SK-N-SH treated with all-trans-retinoic acid at 6 μM for 48 hours (cell line): Measurements from ENCODE around the gene VSX2.

Source experiments
- ATAC-seq: fragments of 200-7000 bp; cut with Tn5 transposase; 3 replicates; pipeline ENCODE4 v1.9.1; 2020; ENCODE audit warnings: mild to moderate bottlenecking, moderate library complexity
- ARNTL ChIP-seq: fragments of 450-650 bp; formaldehyde crosslinking; IDR thresholded peaks from 2 replicates; pipeline ENCODE4 v1.5.0; 2020; ENCODE audit warnings: low read depth, mild to moderate bottlenecking, moderate library complexity, borderline replicate concordance
- BACH2 ChIP-seq: fragments of 250-450 bp; sonication (Bioruptor Pico); IDR thresholded peaks from 2 replicates; pipeline ENCODE4 v1.9.0; 2021; ENCODE audit warnings: mild to moderate bottlenecking, borderline replicate concordance
- CSDC2 ChIP-seq: fragments of 250-450 bp; sonication (Bioruptor Pico); IDR thresholded peaks from 2 replicates; pipeline ENCODE4 v1.5.0; 2020; ENCODE audit warnings: mild to moderate bottlenecking, moderate library complexity
- CSRNP3 ChIP-seq: fragments of 250-450 bp; sonication (Bioruptor Pico); IDR thresholded peaks from 2 replicates; pipeline ENCODE4 v1.5.1; 2021; ENCODE audit warnings: mild to moderate bottlenecking, moderate library complexity
- ESRRG ChIP-seq: fragments of 250-450 bp; sonication (Bioruptor Pico); IDR thresholded peaks from 2 replicates; pipeline ENCODE4 v1.6.1; 2021; ENCODE audit warnings: mild to moderate bottlenecking
- GLIS3 ChIP-seq: fragments of 250-450 bp; sonication (Bioruptor Pico); IDR thresholded peaks from 2 replicates; pipeline ENCODE4 v1.5.0; 2020; ENCODE audit warnings: mild to moderate bottlenecking, moderate library complexity
- ISL1 ChIP-seq: fragments of 250-450 bp; sonication (Bioruptor Pico); IDR thresholded peaks from 2 replicates; pipeline ENCODE4 v2.1.2; 2022; ENCODE audit warnings: mild to moderate bottlenecking, moderate library complexity
- OSR1 ChIP-seq: fragments of 250-450 bp; sonication (Bioruptor Pico); IDR thresholded peaks from 2 replicates; pipeline ENCODE4 v1.8.0; 2022; ENCODE audit warnings: moderate library complexity, mild to moderate bottlenecking, inconsistent platforms
- PPARA ChIP-seq: fragments of 250-450 bp; sonication (Bioruptor Pico); IDR thresholded peaks from 2 replicates; pipeline ENCODE4 v1.5.0; 2020; ENCODE audit warnings: mild to moderate bottlenecking, borderline replicate concordance
- RARB ChIP-seq: fragments of 250-450 bp; sonication (Bioruptor Pico); IDR thresholded peaks from 2 replicates; pipeline ENCODE4 v1.8.0; 2021; ENCODE audit warnings: mild to moderate bottlenecking, moderate library complexity
- SNAI2 ChIP-seq: fragments of 250-450 bp; sonication (Bioruptor Pico); IDR thresholded peaks from 2 replicates; pipeline ENCODE4 v1.5.0; 2020; ENCODE audit warnings: mild to moderate bottlenecking, moderate library complexity
- TCF4 ChIP-seq: fragments of 250-450 bp; sonication (Bioruptor Pico); IDR thresholded peaks from 2 replicates; pipeline ENCODE4 v1.8.0; 2021; ENCODE audit warnings: mild to moderate bottlenecking, moderate library complexity, borderline replicate concordance
- TOX ChIP-seq: fragments of 250-450 bp; sonication (Bioruptor Pico); IDR thresholded peaks from 2 replicates; pipeline ENCODE4 v1.8.0; 2021; ENCODE audit warnings: mild to moderate bottlenecking, moderate library complexity, borderline replicate concordance
- TSHZ2 ChIP-seq: fragments of 250-450 bp; sonication (Bioruptor Pico); IDR thresholded peaks from 2 replicates; pipeline ENCODE4 v1.5.0; 2020; ENCODE audit warnings: mild to moderate bottlenecking, moderate library complexity
- ZC3H10 ChIP-seq: fragments of 250-450 bp; sonication (Bioruptor Pico); IDR thresholded peaks from 2 replicates; pipeline ENCODE4 v1.5.1; 2021; ENCODE audit warnings: mild to moderate bottlenecking, moderate library complexity
- ZNF70 ChIP-seq: fragments of 450-650 bp; formaldehyde crosslinking; IDR thresholded peaks from 2 replicates; pipeline ENCODE4 v1.5.0; 2020; ENCODE audit warnings: mild to moderate bottlenecking, moderate library complexity
- ZNF8 ChIP-seq: fragments of 450-650 bp; formaldehyde crosslinking; IDR thresholded peaks from 2 replicates; pipeline ENCODE4 v1.5.0; 2020; ENCODE audit warnings: mild to moderate bottlenecking, moderate library complexity
- TF ChIP-seq, protein P1 (sequence below): fragments of 250-450 bp; sonication (Bioruptor Pico); IDR thresholded peaks from 2 replicates; pipeline ENCODE4 v1.5.1; 2020; ENCODE audit warnings: low read depth, mild to moderate bottlenecking, moderate library complexity
- TF ChIP-seq, protein P2 (sequence below): fragments of 250-450 bp; sonication (Bioruptor Pico); IDR thresholded peaks from 2 replicates; pipeline ENCODE4 v1.8.0; 2021; ENCODE audit warnings: low read depth, mild to moderate bottlenecking, moderate library complexity, borderline replicate concordance
- TF ChIP-seq, protein P3 (sequence below): fragments of 250-450 bp; sonication (Bioruptor Pico); IDR thresholded peaks from 2 replicates; pipeline ENCODE4 v1.8.0; 2020; ENCODE audit warnings: mild to moderate bottlenecking, moderate library complexity, borderline replicate concordance

Gene VSX2

DNA sequence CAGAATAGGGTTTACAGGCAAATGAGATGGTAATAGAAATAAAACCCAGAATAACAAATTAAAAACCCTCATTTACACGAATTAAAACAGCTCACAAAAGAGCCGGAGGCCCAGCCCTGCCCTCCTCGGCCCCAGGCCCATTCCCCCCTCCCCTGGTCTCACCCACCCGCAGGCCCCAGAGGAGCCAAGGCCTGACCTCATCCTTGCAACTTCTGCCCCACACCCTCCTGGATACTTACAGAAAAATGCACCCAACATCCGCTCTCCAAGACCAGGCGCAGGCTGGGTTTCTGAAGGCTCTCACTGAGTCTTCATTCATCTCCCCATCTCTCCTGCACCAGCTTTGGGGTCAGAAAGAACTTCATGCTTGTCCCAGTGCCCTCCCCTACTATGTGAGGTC, 16.2 kb upstream of the VSX2 start:
- ATAC-seq = no peak
- TF ChIP-seq, protein P1, sequence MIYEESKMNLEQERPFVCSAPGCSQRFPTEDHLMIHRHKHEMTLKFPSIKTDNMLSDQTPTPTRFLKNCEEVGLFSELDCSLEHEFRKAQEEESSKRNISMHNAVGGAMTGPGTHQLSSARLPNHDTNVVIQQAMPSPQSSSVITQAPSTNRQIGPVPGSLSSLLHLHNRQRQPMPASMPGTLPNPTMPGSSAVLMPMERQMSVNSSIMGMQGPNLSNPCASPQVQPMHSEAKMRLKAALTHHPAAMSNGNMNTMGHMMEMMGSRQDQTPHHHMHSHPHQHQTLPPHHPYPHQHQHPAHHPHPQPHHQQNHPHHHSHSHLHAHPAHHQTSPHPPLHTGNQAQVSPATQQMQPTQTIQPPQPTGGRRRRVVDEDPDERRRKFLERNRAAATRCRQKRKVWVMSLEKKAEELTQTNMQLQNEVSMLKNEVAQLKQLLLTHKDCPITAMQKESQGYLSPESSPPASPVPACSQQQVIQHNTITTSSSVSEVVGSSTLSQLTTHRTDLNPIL = no peak
- TF ChIP-seq RARB (no peak), CSRNP3 (CRISPR knock-in tag) (no peak), ARNTL (CRISPR knock-in tag) (no peak), ZC3H10 (CRISPR knock-in tag) (no peak), BACH2 (no peak), TSHZ2 (no peak), ISL1 (CRISPR knock-in tag) (no peak), PPARA (CRISPR knock-in tag) (no peak), SNAI2 (CRISPR knock-in tag) (no peak), ZNF8 (CRISPR knock-in tag) (no peak), CSDC2 (CRISPR knock-in tag) (no peak)
- TF ChIP-seq, protein P2, sequence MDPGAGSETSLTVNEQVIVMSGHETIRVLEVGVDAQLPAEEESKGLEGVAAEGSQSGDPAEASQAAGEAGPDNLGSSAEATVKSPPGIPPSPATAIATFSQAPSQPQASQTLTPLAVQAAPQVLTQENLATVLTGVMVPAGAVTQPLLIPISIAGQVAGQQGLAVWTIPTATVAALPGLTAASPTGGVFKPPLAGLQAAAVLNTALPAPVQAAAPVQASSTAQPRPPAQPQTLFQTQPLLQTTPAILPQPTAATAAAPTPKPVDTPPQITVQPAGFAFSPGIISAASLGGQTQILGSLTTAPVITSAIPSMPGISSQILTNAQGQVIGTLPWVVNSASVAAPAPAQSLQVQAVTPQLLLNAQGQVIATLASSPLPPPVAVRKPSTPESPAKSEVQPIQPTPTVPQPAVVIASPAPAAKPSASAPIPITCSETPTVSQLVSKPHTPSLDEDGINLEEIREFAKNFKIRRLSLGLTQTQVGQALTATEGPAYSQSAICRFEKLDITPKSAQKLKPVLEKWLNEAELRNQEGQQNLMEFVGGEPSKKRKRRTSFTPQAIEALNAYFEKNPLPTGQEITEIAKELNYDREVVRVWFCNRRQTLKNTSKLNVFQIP = no peak

DNA sequence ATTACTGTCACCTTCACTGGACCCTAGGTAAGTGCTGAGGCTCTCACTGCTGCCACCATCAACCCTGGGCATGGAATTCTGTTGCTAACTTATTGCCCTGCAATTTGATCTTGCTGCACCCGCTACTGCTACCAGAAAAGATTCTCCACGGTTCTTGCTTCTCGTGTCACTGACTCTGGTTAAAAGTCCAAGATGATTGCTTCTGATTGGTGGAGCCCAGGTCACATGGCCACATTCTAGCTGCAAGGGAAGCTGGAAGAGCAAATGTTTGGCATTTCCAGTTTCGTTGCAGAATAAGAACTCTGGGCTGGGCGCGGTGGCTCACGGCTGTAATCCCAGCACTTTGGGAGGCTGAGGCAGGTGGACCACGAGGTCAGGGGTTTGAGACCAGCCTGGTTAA, 7.5 kb upstream of the VSX2 start:
- TF ChIP-seq, protein P1 = no peak
- TF ChIP-seq PPARA (CRISPR knock-in tag) (no peak), BACH2 (no peak), CSRNP3 (CRISPR knock-in tag) (no peak), ARNTL (CRISPR knock-in tag) (no peak), CSDC2 (CRISPR knock-in tag) (no peak), ZNF70 (CRISPR knock-in tag) (no peak), OSR1 (CRISPR knock-in tag) (no peak), TCF4 (CRISPR knock-in tag) (no peak), RARB (no peak), ISL1 (CRISPR knock-in tag) (no peak), TOX (CRISPR knock-in tag) (no peak), GLIS3 (no peak), ZC3H10 (CRISPR knock-in tag) (no peak)
- TF ChIP-seq, protein P2 = no peak
- no peak for ATAC-seq

DNA sequence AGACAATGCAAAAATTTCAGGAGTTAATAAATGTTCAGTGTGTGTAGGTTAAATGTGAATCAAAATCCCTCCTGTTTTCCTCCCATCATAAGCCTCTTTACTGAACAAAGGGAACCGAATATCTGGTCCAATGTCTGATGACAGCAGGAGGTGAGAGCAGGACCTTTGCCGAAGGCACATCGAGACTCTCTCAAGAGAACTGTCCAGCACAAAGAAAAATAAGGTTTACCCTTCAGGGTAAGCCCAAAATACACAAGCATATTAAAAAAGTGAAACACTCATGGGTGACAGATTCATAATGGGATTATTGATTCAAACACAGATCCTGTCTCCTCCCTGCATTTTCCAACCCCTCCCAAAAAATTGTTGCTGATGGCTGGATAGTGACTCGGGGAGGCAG, 4.2 kb upstream of the VSX2 start:
- ATAC-seq = no peak
- TF ChIP-seq ESRRG (CRISPR knock-in tag) = no peak
- no peak for TF ChIP-seq SNAI2 (CRISPR knock-in tag)
- TF ChIP-seq CSRNP3 (CRISPR knock-in tag) = no peak
- TF ChIP-seq, protein P3, sequence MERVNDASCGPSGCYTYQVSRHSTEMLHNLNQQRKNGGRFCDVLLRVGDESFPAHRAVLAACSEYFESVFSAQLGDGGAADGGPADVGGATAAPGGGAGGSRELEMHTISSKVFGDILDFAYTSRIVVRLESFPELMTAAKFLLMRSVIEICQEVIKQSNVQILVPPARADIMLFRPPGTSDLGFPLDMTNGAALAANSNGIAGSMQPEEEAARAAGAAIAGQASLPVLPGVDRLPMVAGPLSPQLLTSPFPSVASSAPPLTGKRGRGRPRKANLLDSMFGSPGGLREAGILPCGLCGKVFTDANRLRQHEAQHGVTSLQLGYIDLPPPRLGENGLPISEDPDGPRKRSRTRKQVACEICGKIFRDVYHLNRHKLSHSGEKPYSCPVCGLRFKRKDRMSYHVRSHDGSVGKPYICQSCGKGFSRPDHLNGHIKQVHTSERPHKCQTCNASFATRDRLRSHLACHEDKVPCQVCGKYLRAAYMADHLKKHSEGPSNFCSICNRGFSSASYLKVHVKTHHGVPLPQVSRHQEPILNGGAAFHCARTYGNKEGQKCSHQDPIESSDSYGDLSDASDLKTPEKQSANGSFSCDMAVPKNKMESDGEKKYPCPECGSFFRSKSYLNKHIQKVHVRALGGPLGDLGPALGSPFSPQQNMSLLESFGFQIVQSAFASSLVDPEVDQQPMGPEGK = no peak
- no peak for TF ChIP-seq CSDC2 (CRISPR knock-in tag)
- TF ChIP-seq ARNTL (CRISPR knock-in tag) = no peak
- no peak for TF ChIP-seq OSR1 (CRISPR knock-in tag)
- no peak for TF ChIP-seq TOX (CRISPR knock-in tag)
